SK-N-SH (cell line): ENCODE data around the gene DICER1. TPM values are rescaled to one million over a fixed set of nuclear protein-coding genes. Genes with fewer than 3 reads are reported as not detected.

Source experiments
- CTCF ChIA-PET: fragments of 300-600, 350-600 bp; formaldehyde crosslinking; extraction: SDS; loops from one replicate; lab custom pipeline; 2021; lab: Yijun Ruan, JAX
- POLR2A ChIA-PET: fragments of 350-600 bp; sonication (Branson Sonifier 250); formaldehyde crosslinking; extraction: SDS; loops from one replicate; lab custom pipeline; 2020; ENCODE audit warnings: antibody characterized with exemption, inconsistent platforms; lab: Yijun Ruan, JAX
- DNase-seq: peaks from one replicate; pipeline ENCODE4 v3.0.0; 2012
- H2AFZ ChIP-seq: fragments of 200-600 bp; sonication (generic); 2 replicates; pipeline ENCODE4 v1.8.1; 2016; ENCODE audit warnings: antibody characterized with exemption, mild to moderate bottlenecking, low read depth
- H3F3A ChIP-seq: fragments of 200-600 bp; sonication (generic); replicated peaks from 2 replicates; pipeline ENCODE3; 2016; ENCODE audit warnings: antibody characterized with exemption, mild to moderate bottlenecking; ENCODE audit not compliant: insufficient read depth
- H3K27ac ChIP-seq, 2 experiments: fragments of 200-500 bp in 1 of 2; fragments of 200-600 bp in 1 of 2; sonication (Bioruptor generic) in 1 of 2; sonication (generic), shearing (Covaris generic) in 1 of 2; 2 replicates each; pipeline versions ENCODE4 v1.5.1 to v1.6.1; 2014 to 2016; ENCODE audit warnings: low read depth in 2 of 2, inconsistent platforms in 1 of 2, low read length in 1 of 2, mild to moderate bottlenecking in 1 of 2, mixed read lengths in 1 of 2
- H3K27me3 ChIP-seq: fragments of 200-600 bp; sonication (generic), shearing (Covaris generic); 2 replicates; pipeline ENCODE4 v1.6.1; 2016; ENCODE audit warnings: mixed run types; ENCODE audit not compliant: insufficient read depth
- H3K36me3 ChIP-seq, 2 experiments: fragments of 200-500 bp in 1 of 2; fragments of 200-600 bp in 1 of 2; sonication (Bioruptor generic) in 1 of 2; sonication (generic) in 1 of 2; replicated peaks in 1 of 2; 2 replicates each; pipeline versions ENCODE3 to v1.5.1; 2014 to 2016; ENCODE audit warnings: low read length in 1 of 2, mild to moderate bottlenecking in 1 of 2; ENCODE audit not compliant: insufficient read depth in 2 of 2, control insufficient read depth in 1 of 2
- H3K4me1 ChIP-seq, 2 experiments: fragments of 200-500 bp in 1 of 2; fragments of 200-600 bp in 1 of 2; sonication (Bioruptor generic) in 1 of 2; sonication (generic), shearing (Covaris generic) in 1 of 2; 2 replicates each; pipeline versions ENCODE4 v1.5.1 to v1.6.1; 2014 to 2016; ENCODE audit warnings: low read depth in 1 of 2, low read length in 1 of 2, mixed run types in 1 of 2; ENCODE audit not compliant: insufficient read depth in 2 of 2, control insufficient read depth in 1 of 2
- H3K4me2 ChIP-seq: fragments of 200-600 bp; sonication (generic), shearing (Covaris generic); 2 replicates; pipeline ENCODE4 v1.6.1; 2017; ENCODE audit warnings: mixed run types
- H3K4me3 ChIP-seq, 2 experiments: fragments of 200-500 bp in 1 of 2; fragments of 200-600 bp in 1 of 2; sonication (Bioruptor generic) in 1 of 2; sonication (generic), shearing (Covaris generic) in 1 of 2; 2 replicates each; pipeline versions ENCODE4 v1.5.1 to v1.8.1; 2014 to 2016; ENCODE audit warnings: low read depth in 2 of 2, inconsistent platforms in 1 of 2, low read length in 1 of 2, mild to moderate bottlenecking in 1 of 2, mixed read lengths in 1 of 2, moderate library complexity in 1 of 2
- H3K79me2 ChIP-seq: fragments of 200-600 bp; sonication (generic); 2 replicates; pipeline ENCODE4 v1.8.1; 2017; ENCODE audit warnings: mild to moderate bottlenecking; ENCODE audit not compliant: insufficient read depth
- H3K9ac ChIP-seq: fragments of 200-600 bp; sonication (generic); 2 replicates; pipeline ENCODE4 v1.6.1; 2017; ENCODE audit warnings: mixed run types
- H3K9me2 ChIP-seq: fragments of 200-600 bp; sonication (generic); 2 replicates; pipeline ENCODE4 v1.6.1; 2017; ENCODE audit warnings: mixed run types
- H3K9me3 ChIP-seq: fragments of 200-600 bp; sonication (generic); 2 replicates; pipeline ENCODE4 v1.6.1; 2017; ENCODE audit warnings: mixed run types, mild to moderate bottlenecking, moderate library complexity
- H4K20me1 ChIP-seq: fragments of 200-600 bp; sonication (generic); 2 replicates; pipeline ENCODE4 v1.6.1; 2017; ENCODE audit warnings: mild to moderate bottlenecking, mixed run types; ENCODE audit not compliant: insufficient read depth
- CHD2 ChIP-seq: fragments of 150-350 bp; IDR thresholded peaks from 2 replicates; pipeline ENCODE4 v1.6.1; 2018; ENCODE audit warnings: low read length; ENCODE audit not compliant: partially characterized antibody
- EP300 ChIP-seq, 2 experiments: IDR thresholded peaks; 2 replicates each; pipeline versions ENCODE4 v1.4.0 to v1.6.1; 2012; ENCODE audit warnings: borderline replicate concordance in 1 of 2, low read depth in 1 of 2, low read length in 1 of 2
- FOXJ3 ChIP-seq: sonication (generic); formaldehyde crosslinking; IDR thresholded peaks from 2 replicates; pipeline ENCODE4 v1.5.1; 2020; ENCODE audit warnings: mild to moderate bottlenecking, missing genetic modification reagents
- FOXM1 ChIP-seq: IDR thresholded peaks from 2 replicates; pipeline ENCODE4 v1.4.0; 2012; ENCODE audit warnings: low read depth, mild to moderate bottlenecking
- GATA2 ChIP-seq: sonication (generic); formaldehyde crosslinking; IDR thresholded peaks from 2 replicates; pipeline ENCODE4 v1.5.0; 2020; ENCODE audit warnings: mild to moderate bottlenecking, missing genetic modification reagents
- JUND ChIP-seq: IDR thresholded peaks from 2 replicates; pipeline ENCODE4 v1.4.0; 2012
- MEF2A ChIP-seq: IDR thresholded peaks from 2 replicates; pipeline ENCODE4 v1.4.0; 2012; ENCODE audit warnings: low read depth, borderline replicate concordance
- MXI1 ChIP-seq: IDR thresholded peaks from 2 replicates; pipeline ENCODE4 v1.6.1; 2012; ENCODE audit warnings: mild to moderate bottlenecking, low read depth, low read length, improper control_type of control experiment
- RCOR1 ChIP-seq: fragments of 150-350 bp; IDR thresholded peaks from 2 replicates; pipeline ENCODE4 v1.6.1; 2017; ENCODE audit warnings: antibody characterized with exemption, low read length
- TCF12 ChIP-seq: IDR thresholded peaks from 2 replicates; pipeline ENCODE4 v1.4.0; 2012
- YY1 ChIP-seq: IDR thresholded peaks from 2 replicates; pipeline ENCODE4 v1.4.0; 2012; ENCODE audit warnings: low read depth, mild to moderate bottlenecking
- ZBTB33 ChIP-seq: IDR thresholded peaks from 2 replicates; pipeline ENCODE4 v1.4.0; 2012; ENCODE audit warnings: low read depth, borderline replicate concordance
- WGBS: methylation state at CpG from one replicate; pipeline ENCODE4 v1.1.6; 2017; ENCODE audit warnings: low lambda C conversion rate; 5-methylcytosine and 5-hydroxymethylcytosine counted together
- polyA plus RNA-seq, 3 experiments: library from polyadenylated mRNA; depleted of rRNA; stranded (reverse); fragments of >200 nt; gene quantifications; 2 replicates each; pipeline ENCODE4 v1.2.3, GENCODE V29; 2012

Gene DICER1
- polyA plus RNA-seq, 1 of the 3 experiments (the other 2 are of a cell fraction) = 4.7 TPM

- Histone ChIP-seq H3K9me3 (no peaks in the 10 kb centered on the region), H3K9me2 (no peaks in the 10 kb centered on the region), H3K27ac (no peak overlapping the region), H4K20me1 (no peaks in the 10 kb centered on the region), H3K4me3 (no peak overlapping the region), H2AFZ (no peak overlapping the region), H3F3A (no peaks in the 10 kb centered on the region), H3K27me3 (peaks cover 3% of the 10 kb centered on the region; the same call in 1 of the 2 replicates), H3K4me2 (no peak overlapping the region), H3K4me1 (no peaks in the 10 kb centered on the region; a peak in 1 of 4 replicates), H3K9ac (no peak overlapping the region), H3K79me2 (no peaks in the 10 kb centered on the region)
- CTCF ChIA-PET = no interaction called here
- 79% methylated on average over 17 of the region's 23 CpGs for WGBS
- DNase-seq = no peak
- POLR2A ChIA-PET = no interaction called here
- TF ChIP-seq CHD2 (no peak), JUND (no peak), YY1 (no peak), FOXM1 (no peak), GATA2 (CRISPR knock-in tag) (no peak), MEF2A (no peak), ZBTB33 (no peak), MXI1 (no peak), FOXJ3 (no peak), RCOR1 (no peak)
- TF ChIP-seq, all 33 proteins: peak for 0
- no peaks in the 10 kb centered on the region for H3K36me3 ChIP-seq
Observed at GRCh38 chr14:95054346-95055280, 102.7 kb downstream of the DICER1 start.

GRCh38 chr14:95052016-95052585 lies 105.2 kb downstream of the DICER1 start:
- no peak for DNase-seq
- no peak overlapping the region for H3K4me2 ChIP-seq
- POLR2A ChIA-PET = no interaction called here
- no peaks in the 10 kb centered on the region; a peak in 1 of 4 replicates for H3K4me1 ChIP-seq
- no peak overlapping the region for H3K9ac ChIP-seq
- TF ChIP-seq MEF2A (no peak), EP300 (IDR thresholded peaks at IDR 0.05; ENCODE audit: borderline replicate concordance in 1 of 2, low read depth in 1 of 2, low read length in 1 of 2) (no peak), TCF12 (no peak)
- TF ChIP-seq, all 33 proteins: peak for 0
- no peaks in the 10 kb centered on the region for H3K79me2 ChIP-seq
- H2AFZ ChIP-seq = no peak overlapping the region
- 78% methylated on average over 12 of the region's 14 CpGs for WGBS
- no peak overlapping the region for H3K27ac ChIP-seq
- CTCF ChIA-PET = interaction anchor here (1.1 to 1.2 kb wide), 2 partner anchors 10 to 362 kb away, joined by 3 to 4 read pairs; no protein-coding TSS in a partner anchor
- peaks cover 5% of the 10 kb centered on the region; the same call in 1 of the 2 replicates for H3K27me3 ChIP-seq
- H4K20me1 ChIP-seq = no peaks in the 10 kb centered on the region
- H3K9me3 ChIP-seq = no peaks in the 10 kb centered on the region
- no peak overlapping the region for H3K4me3 ChIP-seq
- H3K9me2 ChIP-seq = no peaks in the 10 kb centered on the region
- no peaks in the 10 kb centered on the region for H3F3A ChIP-seq
- no peaks in the 10 kb centered on the region for H3K36me3 ChIP-seq
